Colon (tissue), 2 donors: ENCODE results near the gene CCDC171.
"Not testable (repeated sequence)": the region's sequence is repeated elsewhere in the genome, so short reads cannot be mapped to it uniquely, and the experiment has no call there.

Experiments
- FAIRE-seq: peaks from 2 replicates; lab custom pipeline; 2012; peaks lifted over from hg19 to GRCh38; lab: Jason Lieb, UNC
- donor health status: control.
- donor health status: control.

CCDC171 gene

DNA sequence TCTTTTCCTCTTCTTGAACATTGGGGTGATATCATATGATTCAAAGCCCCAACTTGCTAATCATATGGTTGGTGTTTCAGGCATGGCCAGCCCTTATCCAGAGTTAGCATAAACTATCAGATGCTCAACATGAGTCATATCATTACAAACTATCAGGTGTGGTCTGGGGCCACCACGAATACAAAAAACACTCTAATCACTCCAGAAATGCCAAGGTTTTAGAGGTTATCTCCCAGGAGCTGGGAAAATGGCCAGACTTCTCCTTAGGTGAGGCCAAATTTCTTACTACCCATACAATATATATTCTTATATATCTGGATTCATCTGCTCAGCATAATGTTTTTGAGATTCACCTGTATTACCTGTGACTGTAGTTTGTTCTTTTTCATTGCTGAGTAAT is 210.5 kb downstream of the CCDC171 start:
- FAIRE-seq: no peak

GRCh38 chr9:15764131-15764530 is 211.3 kb downstream of the CCDC171 start:
- no peak for FAIRE-seq

GRCh38 chr9:15769547-15769946 is 216.7 kb downstream of the CCDC171 start:
- no peak for FAIRE-seq

- no peak for FAIRE-seq
Measured at GRCh38 chr9:15778861-15779260, 226.0 kb downstream of the CCDC171 start.

GRCh38 chr9:15782106-15782505 is 229.3 kb downstream of the CCDC171 start:
- no peak for FAIRE-seq

GRCh38 chr9:15785584-15785983 is 232.7 kb downstream of the CCDC171 start:
- no peak for FAIRE-seq

GRCh38 chr9:15786616-15787015 is 233.8 kb downstream of the CCDC171 start:
- FAIRE-seq: no peak

DNA sequence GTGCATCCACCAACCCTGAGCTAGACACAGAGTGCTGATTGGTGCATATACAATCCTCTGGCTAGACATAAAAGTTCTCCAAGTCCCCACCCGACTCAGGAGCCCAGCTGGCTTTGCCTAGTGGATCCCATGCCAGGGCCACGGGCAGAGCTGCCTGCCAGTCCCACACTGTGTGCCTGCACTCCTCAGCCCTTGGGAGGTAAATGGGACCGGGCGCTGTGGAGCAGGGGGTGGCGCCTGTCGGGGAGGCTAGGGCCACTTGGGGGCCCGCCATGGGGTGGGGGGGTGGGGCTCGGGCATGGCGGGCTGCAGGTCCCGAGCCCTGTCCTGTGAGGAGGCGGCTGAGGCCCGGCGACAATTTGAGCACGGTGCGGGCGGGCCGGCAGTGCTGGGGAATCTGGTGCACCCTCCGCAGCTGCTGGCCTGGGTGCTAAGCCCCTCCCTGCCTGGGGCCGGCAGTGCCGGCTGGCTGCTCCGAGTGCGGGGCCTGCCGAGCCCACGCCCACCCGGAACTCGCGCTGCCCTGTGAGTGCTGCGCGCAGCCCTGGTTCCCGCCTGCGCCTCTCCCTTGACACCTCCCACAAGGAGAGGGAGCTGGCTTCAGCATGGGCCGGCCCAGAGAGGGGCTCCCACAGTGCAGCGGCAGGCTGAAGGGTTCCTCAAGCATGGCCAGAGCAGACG is 257.5 kb downstream of the CCDC171 start:
- not testable (repeated sequence) for FAIRE-seq

DNA sequence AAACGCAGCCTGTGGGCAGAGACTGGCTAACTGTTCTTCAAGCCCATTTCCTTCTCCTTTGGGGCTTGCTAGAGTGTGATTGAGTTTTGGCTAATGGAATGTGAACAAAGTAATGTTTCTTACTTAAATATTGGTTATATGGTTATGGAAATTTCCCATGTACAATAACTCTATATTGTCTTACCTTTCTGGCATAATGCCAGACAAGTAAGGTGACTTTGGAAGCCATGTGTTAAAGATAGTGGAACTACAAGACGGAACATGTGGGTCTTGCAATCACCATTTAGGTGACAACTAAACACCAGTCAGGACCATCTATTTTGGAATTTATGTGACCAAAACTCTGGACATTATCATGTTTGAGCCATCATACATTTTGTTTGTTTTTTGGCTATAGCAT is 260.2 kb downstream of the CCDC171 start:
- no peak for FAIRE-seq

DNA sequence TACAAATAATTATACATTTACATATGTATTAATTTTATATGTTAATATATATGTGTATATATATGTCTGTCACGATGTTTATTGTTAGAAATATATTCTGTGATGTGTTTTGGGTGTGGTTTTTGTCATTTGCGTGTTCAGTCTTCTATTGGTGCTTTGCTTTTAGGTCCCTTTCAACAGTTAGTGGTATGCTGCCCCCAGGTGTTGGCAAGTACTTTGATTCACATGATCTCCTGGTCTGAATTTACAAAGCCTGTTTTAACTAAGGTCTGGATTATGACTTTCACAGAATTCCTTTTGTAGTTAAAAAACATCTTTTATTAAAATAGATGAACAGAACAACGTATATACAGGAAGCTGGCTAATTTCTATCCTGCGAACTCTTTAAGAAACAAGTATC is 271.5 kb downstream of the CCDC171 start:
- FAIRE-seq: peak; percentile 86

DNA sequence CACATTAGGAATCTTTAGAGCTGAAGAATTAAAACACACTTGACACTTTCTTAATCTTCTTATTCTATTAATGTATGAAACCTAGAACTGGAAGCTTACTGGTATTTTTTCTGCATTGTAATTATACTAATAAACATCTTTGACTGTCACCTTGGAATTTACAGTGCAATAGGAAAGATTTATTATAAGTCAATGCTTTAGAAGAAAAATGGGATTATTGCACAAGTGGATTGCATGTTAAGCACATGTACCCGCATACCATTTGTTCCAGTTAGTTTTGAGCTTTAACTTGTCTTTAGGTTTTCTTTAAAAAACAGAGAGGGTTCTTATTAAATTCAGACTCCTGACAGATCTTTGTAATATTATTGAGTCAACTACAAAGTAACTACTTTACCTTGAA is 278.5 kb downstream of the CCDC171 start:
- no peak for FAIRE-seq

DNA sequence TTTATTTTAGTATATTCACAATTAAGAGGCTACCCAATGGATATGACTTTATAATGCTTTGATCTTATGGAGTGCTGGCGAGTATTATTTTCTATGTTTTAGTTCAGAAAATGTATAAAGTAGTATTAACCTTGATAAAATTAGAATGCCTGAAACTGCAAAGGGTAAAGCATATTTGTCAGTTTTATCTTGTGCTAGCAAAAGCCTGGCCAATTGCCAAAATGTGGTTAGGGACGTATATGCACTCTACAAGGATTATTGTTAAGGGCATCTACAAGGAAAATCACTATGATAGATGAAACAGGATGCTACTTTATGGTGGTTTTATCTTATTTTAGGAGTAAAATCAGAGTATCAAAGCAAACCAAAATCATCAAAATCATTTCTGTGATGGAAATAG is 281.7 kb downstream of the CCDC171 start:
- FAIRE-seq: no peak

GRCh38 chr9:15837079-15837679 is 284.3 kb downstream of the CCDC171 start:
- FAIRE-seq: no peak

DNA sequence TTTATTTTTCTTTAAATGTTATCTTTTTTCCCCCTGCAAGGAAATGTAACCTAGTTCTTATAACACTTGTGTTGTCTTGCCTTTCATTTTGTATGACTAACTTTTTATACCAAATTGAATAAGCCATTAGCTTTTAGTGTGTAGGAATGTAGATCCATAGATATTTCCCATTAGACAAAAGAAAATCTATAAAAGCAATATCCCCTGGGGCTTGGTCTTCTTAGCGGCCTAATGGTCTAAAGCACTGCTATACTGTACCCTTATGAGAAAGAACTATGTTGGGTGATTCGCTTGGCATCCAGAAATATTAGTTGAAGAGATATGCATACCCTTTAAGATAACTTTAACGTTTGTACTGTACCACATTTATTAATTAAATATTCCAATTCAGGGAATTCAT is 289.2 kb downstream of the CCDC171 start:
- FAIRE-seq: no peak

DNA sequence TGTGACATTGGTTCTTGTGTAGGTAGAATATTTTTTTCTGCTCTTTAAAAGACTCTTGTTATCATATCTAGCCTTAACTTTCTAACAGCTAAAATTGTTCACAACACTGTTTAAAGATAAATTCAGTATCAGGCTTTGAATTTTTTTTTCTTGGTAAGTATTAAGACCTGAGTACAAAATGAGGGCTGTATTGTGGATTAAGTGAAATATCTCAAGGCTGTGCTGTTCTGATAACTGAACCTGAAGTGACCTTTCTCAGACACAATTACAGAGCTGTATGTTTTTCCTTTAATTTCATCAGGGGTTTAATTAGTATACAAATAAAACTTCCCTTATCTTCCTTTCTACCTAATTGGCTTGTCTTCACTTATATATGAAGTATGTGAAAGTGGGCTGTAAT is 290.5 kb downstream of the CCDC171 start:
- no peak for FAIRE-seq

GRCh38 chr9:15843931-15844330 is 291.1 kb downstream of the CCDC171 start:
- no peak for FAIRE-seq

- FAIRE-seq: no peak
Measured at GRCh38 chr9:15846611-15847010, 293.8 kb downstream of the CCDC171 start.

DNA sequence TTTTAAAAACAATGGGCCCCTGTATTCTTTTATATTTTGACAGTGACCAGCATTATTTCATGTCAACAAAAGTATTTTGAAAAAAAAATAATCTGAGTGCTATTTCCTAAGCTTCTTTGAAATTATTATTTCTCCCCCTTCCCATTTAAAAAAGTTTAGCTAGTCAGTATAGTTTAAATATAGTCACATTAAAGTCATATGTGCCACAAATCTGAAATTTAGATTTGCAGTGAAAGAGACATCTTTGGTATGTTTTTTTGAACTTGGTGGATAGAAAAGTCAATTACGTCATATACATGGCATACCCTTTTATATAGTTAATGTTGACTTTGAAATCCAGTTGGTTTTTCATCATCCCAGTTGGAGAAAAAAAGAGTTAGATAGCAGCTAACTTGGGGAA is 297.0 kb downstream of the CCDC171 start:
- no peak for FAIRE-seq

DNA sequence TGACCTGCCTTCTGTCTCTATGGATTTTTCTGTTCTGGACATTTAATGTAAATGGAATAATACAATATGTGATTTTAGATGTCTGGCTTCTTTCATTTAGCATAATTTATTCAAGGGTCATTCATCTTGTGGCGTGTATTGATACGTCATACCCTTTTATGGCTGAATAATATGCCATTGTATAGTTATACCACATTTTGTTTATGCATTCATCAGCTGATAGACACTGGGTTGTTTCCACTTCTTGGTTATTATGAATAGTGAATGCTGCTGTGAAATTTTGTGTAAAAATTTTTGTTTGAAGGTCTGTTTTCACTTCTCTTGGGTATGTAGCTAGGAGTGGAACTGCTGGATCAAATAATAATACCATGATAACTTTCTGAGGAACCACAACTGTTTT is 298.9 kb downstream of the CCDC171 start:
- no peak for FAIRE-seq

- no peak for FAIRE-seq
Measured at GRCh38 chr9:15856591-15856990, 303.7 kb downstream of the CCDC171 start.

GRCh38 chr9:15867334-15867733 is 314.5 kb downstream of the CCDC171 start:
- FAIRE-seq: no peak

DNA sequence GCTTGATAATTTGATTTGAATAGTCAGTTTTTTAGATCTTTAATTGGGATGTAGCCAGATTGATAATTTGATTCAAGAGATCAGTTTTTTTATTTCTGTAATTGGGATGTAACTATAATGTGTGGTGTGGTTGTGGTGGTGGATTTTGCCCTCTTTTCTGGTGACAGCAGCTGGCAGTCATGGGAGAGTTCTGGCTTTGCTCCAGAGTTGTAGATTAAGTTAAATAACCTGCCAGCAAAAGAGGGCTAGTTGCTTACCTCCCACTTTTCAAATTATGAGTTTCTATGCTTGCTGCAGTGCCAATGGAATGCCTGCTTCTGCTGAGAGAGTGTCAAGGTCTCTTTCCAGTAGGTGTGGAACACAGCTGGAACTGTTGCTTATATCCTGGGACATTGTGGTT is 315.1 kb downstream of the CCDC171 start:
- FAIRE-seq: no peak

- FAIRE-seq: peak; percentile 72
Measured at GRCh38 chr9:15873573-15874177, 320.8 kb downstream of the CCDC171 start.

GRCh38 chr9:15882328-15882727 is 329.5 kb downstream of the CCDC171 start:
- FAIRE-seq: no peak
